ENCODE data around the gene TTC23L. TPM values are rescaled to one million over a fixed set of nuclear protein-coding genes. Genes with fewer than 3 reads are reported as not detected.

TTC23L gene
- total RNA-seq, 4 donors from 2014 or later, result 0.13 to 0.73 TPM; not detected in 2

DNA sequence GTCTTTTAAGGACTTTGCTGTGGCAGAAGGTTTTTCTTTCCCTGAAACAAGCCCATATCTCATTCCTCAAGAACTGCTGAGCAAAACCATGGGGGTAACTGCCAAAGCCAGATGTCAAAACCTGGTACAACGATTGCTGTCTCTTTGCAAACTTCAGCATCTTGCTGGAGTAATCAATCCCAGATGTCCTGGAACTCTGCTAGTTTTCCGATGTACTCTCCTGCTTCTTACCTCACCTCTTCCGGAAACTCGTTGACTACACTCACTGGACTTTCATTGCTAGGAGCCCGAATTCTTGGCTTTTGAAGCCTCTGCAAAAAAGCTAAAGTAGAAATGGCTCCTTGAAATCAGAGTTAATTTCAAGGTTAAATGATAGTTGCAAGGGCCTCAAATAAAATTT, 53.0 kb downstream of the TTC23L start:
- H3K27ac ChIP-seq, result no peak overlapping the region
- no peak overlapping the region for H3K4me3 ChIP-seq
- no peak for ATAC-seq
- H3K27me3 ChIP-seq, result no peaks in the 10 kb centered on the region
- peaks cover 0 to 11% of the 10 kb centered on the region in 2 donors for H3K36me3 ChIP-seq
- H3K4me1 ChIP-seq, result no peaks in the 10 kb centered on the region
- TF ChIP-seq EP300 (IDR thresholded peaks at IDR 0.05) (no peak), POLR2A (IDR thresholded peaks at IDR 0.05) (no peak), CTCF (IDR thresholded peaks at IDR 0.05) (no peak), POLR2AphosphoS5 (IDR thresholded peaks at IDR 0.05) (no peak)
- 69 to 78% methylated on average over 4 to 5 of the region's 5 CpGs for WGBS, 2 donors (ENCODE audit: low coverage in 1 of 2)
- H3K9me3 ChIP-seq, result no peaks in the 10 kb centered on the region

DNA sequence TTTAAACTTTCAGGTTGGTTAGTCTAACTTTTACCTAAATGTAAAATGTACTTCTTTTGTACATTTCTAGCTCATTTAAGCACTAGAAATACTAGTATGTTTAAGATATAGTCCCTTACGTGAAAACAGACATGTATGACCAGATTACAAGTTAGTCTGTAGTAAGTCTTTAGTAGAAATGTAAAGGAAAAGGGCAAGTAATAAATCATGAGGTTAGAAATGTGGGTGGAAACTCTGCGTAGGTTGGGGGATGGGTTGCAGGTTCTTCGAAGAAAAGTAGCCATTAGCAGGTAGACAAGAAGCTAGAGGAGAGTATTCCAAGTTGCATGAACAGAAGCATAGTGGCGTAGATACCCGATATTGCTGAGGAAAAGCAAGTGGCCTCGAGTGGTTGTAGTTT, 53.5 kb downstream of the TTC23L start:
- no peak overlapping the region for H3K4me3 ChIP-seq
- peaks cover 0 to 12% of the 10 kb centered on the region in 2 donors for H3K36me3 ChIP-seq
- TF ChIP-seq CTCF (IDR thresholded peaks at IDR 0.05) (no peak), POLR2AphosphoS5 (IDR thresholded peaks at IDR 0.05) (no peak), POLR2A (IDR thresholded peaks at IDR 0.05) (no peak), EP300 (IDR thresholded peaks at IDR 0.05) (no peak)
- no peak for ATAC-seq
- 85 to 87% methylated on average over 5 to 6 of the region's 6 CpGs for whole genome bisulfite sequencing, 2 donors (ENCODE audit: low coverage in 1 of 2)
- H3K9me3 ChIP-seq, result no peaks in the 10 kb centered on the region
- H3K27ac ChIP-seq, result no peak overlapping the region
- H3K27me3 ChIP-seq, result no peaks in the 10 kb centered on the region
- no peaks in the 10 kb centered on the region for H3K4me1 ChIP-seq

DNA sequence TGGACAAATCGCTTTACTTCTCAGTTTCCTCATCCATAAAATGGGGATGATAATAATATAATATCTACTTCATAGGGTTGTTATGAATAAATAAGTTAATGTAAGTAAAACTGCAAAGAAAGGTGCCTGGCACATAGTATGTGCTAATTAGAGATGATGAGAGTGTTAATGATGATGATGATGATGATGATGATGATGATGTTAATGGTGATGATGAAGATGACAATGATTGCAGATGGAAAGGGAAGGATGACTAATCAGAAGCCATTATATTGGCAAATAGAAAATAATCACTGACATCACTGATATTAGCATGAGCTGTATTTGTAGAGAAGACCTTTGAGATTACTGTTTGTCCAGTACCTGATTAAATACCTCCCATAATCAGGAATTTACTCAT, 55.8 kb downstream of the TTC23L start:
- Histone ChIP-seq H3K36me3 (peaks cover 0 to 12% of the 10 kb centered on the region in 2 donors), H3K9me3 (no peaks in the 10 kb centered on the region), H3K4me1 (peaks cover 0 to 7% (median 0%) of the 10 kb centered on the region in 3 donors), H3K27me3 (no peaks in the 10 kb centered on the region), H3K27ac (no peak overlapping the region), H3K4me3 (no peak overlapping the region)
- no peak for ATAC-seq
- TF ChIP-seq POLR2A (IDR thresholded peaks at IDR 0.05) (no peak), EP300 (IDR thresholded peaks at IDR 0.05) (no peak), POLR2AphosphoS5 (IDR thresholded peaks at IDR 0.05) (no peak), CTCF (IDR thresholded peaks at IDR 0.05) (no peak)
- 92 to 100% methylated on average over 1 of the region's 1 CpG for WGBS, 2 donors (ENCODE audit: low coverage in 1 of 2)

DNA sequence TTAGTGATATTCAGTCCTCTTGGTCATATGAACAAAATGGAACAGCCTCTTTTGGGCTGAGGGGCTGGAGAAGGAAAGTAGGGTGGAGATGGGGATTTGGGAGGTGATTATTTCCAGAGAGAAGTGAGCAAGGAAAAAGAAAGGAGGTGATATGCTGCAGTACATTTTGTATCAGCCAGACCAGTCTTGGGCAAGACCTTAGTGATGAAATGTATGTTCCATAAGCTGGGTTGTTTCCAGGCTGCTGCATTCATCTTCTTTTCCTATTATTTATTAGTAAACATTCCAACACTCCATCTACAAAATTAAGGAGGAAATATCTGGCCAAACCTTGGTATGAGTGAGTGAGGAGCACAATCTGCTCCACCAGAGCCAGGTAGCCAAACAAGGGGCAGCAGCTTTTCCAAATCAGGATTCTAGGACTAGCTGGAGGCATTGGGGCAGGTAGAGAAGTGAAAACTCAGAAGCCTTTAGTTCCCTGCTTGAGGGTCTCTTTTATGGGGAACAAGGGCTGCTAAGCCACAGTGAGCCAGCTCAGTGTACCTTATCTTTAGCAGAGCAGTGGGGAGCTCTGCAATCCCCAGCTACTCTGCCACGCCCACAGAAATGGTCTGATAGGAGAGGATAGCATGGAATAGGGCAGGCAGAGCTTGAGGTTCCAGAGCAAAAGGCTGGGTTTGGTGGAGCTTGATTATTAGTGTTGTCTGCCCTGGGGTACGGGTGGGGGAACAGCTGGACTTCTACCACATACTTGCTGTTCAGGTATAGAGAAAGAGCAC, 56.9 kb downstream of the TTC23L start:
- 70 to 83% methylated on average over 1 of the region's 2 CpGs for WGBS, 2 donors (ENCODE audit: low coverage in 1 of 2)
- Histone ChIP-seq H3K4me3 (no peak overlapping the region), H3K9me3 (no peaks in the 10 kb centered on the region), H3K27ac (no peak overlapping the region), H3K4me1 (peaks cover 0 to 7% (median 0%) of the 10 kb centered on the region in 3 donors), H3K36me3 (peaks cover 0 to 12% of the 10 kb centered on the region in 2 donors), H3K27me3 (no peaks in the 10 kb centered on the region)
- ATAC-seq, result no peak
- TF ChIP-seq POLR2A (IDR thresholded peaks at IDR 0.05) (no peak), EP300 (IDR thresholded peaks at IDR 0.05) (no peak), POLR2AphosphoS5 (IDR thresholded peaks at IDR 0.05) (no peak), CTCF (IDR thresholded peaks at IDR 0.05) (no peak)

GRCh38 chr5:34897646-34898045, 58.7 kb downstream of the TTC23L start:
- no peak for ATAC-seq
- H3K4me1 ChIP-seq, result peaks cover 0 to 7% (median 0%) of the 10 kb centered on the region in 3 donors
- TF ChIP-seq POLR2A (IDR thresholded peaks at IDR 0.05) (no peak), POLR2AphosphoS5 (IDR thresholded peaks at IDR 0.05) (no peak), EP300 (IDR thresholded peaks at IDR 0.05) (no peak), CTCF (IDR thresholded peaks at IDR 0.05) (no peak)

More at GRCh38 chr5:34897646-34898045, 58.7 kb downstream of the TTC23L start:
- no peak overlapping the region for H3K4me3 ChIP-seq
- no peaks in the 10 kb centered on the region for H3K9me3 ChIP-seq
- H3K27me3 ChIP-seq, result no peaks in the 10 kb centered on the region
- peaks cover 0 to 21% of the 10 kb centered on the region in 2 donors for H3K36me3 ChIP-seq
- no peak overlapping the region for H3K27ac ChIP-seq

All from gastroesophageal sphincter (tissue), 4 donors.